KOPT-K1 (cell line): ENCODE results near the gene KLHL29.

Experiments
- H3K27ac ChIP-seq: fragments of 200-600 bp; sonication (generic); 2 replicates; pipeline ENCODE4 v1.5.1; 2016; ENCODE audit warnings: antibody characterized with exemption, mild to moderate bottlenecking, low read depth, low read length; ENCODE audit not compliant: poor library complexity, severe bottlenecking
- H3K36me3 ChIP-seq: fragments of 200-600 bp; sonication (generic); 2 replicates; pipeline ENCODE4 v1.5.1; 2017; ENCODE audit warnings: antibody characterized with exemption, mild to moderate bottlenecking, low read length, moderate library complexity; ENCODE audit not compliant: insufficient read depth
- H3K9me3 ChIP-seq: fragments of 200-600 bp; sonication (generic); 2 replicates; pipeline ENCODE4 v1.5.1; 2017; ENCODE audit warnings: antibody characterized with exemption, low read length, mild to moderate bottlenecking; ENCODE audit not compliant: insufficient read depth, poor library complexity, severe bottlenecking

KLHL29 gene

DNA sequence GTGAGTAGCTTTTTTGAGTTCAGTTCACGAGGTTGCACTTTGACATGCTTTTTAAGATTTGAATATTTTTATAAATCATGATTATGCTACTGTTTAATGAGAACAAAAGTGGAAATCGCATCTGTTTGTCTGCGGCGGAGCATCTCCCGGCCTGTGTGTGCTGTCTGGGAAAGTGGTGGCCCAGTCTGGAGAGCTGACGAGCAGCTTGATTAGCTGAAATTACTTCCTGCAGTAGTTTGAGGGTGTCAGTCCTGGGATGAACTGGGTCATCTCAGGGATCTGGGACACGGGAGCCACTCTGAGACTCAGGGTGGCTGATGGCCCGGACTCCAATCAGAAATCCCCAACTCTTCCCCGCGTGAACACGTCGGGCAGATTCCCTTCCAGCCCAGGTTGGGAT is 115.9 kb downstream of the KLHL29 start:
- Histone ChIP-seq H3K36me3 (no peaks in the 10 kb centered on the region), H3K27ac (no peak overlapping the region), H3K9me3 (no peaks in the 10 kb centered on the region)

DNA sequence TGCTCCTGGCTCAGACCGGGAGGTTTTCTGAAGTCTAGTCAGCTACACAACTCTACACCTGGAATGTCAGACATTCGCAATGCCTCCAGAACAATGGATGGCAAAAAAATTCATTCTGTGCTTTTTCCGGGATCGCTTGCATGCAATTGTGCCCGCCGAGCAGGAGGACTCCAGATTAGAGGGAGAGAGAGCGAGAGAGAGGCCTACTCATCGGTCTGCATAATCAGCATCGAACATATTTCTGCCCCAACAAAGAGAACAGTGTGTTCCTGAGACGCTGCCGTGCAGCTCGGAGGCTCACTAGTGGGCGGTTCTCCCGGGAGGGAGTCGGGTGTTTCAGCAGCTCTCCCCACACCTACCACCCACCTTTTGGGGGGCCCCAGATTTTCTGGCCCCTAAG is 117.1 kb downstream of the KLHL29 start:
- H3K27ac ChIP-seq = no peak overlapping the region

DNA sequence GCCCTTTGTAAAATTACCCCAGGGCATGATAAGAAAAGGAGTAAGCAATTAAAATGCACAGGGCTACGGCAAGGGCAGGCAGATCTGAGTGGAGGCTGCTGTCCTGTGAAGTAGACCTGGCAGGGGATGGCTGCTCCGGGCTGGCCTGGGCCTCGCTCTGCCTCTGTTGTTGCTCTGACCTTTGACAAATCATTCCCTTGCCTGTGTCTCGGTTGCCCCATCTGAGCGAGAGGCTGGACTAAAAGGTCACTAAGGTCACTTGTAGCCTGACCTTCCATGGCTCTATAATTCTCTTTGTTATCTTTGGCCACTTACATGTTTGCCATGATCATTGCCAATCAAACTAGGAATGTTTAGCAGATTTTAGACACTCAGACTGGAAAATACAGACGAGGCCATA is 118.1 kb downstream of the KLHL29 start:
- no peak overlapping the region for H3K27ac ChIP-seq
- no peaks in the 10 kb centered on the region for H3K9me3 ChIP-seq
- no peaks in the 10 kb centered on the region for H3K36me3 ChIP-seq

More for the DNA sequence above, 117.1 kb downstream of the KLHL29 start:
- Histone ChIP-seq H3K36me3 (no peaks in the 10 kb centered on the region), H3K9me3 (no peaks in the 10 kb centered on the region)

DNA sequence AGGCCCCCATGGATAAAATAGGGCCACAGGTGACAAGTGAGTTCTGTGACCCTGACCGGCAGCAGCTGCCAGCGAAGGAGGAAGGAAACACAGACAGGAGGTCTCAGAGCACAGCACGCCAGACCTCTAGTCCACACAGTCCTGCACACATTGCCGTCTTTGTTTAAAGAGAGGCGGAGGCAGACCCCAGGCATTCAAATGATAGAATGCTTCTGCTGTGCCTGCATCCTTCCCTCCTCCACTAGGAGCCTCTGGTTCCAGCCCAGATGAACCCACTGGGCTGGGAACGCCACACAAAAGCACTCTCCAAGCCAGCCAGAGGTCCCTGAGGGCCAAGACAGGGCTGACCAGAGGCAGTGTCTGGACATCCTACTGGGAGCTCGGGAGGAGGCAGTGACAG is 118.7 kb downstream of the KLHL29 start:
- H3K36me3 ChIP-seq = no peaks in the 10 kb centered on the region
- H3K9me3 ChIP-seq = no peaks in the 10 kb centered on the region
- no peak overlapping the region for H3K27ac ChIP-seq

DNA sequence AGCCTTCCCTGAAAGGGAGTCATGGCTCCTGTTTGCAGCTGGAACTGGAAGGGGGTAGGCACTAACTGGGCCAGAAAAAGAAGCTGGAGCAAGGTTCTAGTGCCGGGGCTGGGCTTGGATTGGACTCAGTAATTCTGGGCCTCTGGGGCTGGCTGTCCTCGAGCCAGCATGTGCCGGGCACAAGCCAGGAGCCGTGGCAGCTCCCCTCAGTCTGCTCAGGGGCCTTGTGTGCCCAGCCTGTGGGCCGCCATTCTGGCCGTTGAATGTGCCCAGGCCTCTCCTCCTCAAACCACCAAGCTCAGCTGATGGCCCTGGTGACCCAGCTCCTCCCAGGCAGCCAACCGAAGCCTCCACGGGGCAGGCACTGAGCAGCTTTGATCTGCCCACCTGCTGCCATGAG is 119.6 kb downstream of the KLHL29 start:
- Histone ChIP-seq H3K27ac (no peak overlapping the region), H3K9me3 (no peaks in the 10 kb centered on the region), H3K36me3 (no peaks in the 10 kb centered on the region)

DNA sequence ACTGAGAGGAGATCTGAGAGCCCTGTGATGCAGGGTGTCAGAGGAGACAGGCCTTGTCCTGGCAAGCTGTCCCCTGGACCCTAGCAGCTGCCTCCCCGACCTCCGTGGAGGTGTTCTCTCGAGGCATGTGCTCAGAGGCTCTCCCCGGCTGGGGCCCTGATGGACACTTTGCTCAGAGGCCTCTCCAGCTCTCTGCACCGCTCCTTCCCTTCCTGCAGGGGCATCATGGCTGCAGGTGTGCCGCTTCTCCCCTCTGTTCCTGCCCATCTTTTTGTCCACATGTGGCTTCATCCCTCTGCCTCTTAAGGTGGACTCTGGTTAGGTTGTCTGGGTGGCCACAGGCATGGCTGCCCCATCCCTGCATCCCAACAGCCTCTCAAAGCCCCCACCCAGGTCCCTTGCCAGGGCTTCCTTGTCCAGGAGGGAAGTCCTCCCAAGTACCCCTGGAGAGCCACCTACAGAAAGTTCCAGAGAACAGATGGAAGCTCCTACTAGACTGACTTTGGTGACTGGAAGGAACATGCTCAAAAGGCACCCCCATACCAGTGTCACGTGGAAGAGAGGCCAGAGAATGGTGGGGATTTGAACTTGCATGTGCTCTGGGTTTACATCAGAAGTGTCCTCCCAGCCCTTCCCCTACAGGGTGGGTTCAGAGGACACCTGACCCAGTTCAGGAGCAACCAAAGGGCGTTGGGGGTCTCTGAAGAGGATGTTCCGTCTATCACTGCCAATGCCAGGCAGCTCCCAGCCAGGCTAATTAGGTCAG is 120.4 kb downstream of the KLHL29 start:
- Histone ChIP-seq H3K9me3 (no peaks in the 10 kb centered on the region), H3K36me3 (no peaks in the 10 kb centered on the region), H3K27ac (no peak overlapping the region)

DNA sequence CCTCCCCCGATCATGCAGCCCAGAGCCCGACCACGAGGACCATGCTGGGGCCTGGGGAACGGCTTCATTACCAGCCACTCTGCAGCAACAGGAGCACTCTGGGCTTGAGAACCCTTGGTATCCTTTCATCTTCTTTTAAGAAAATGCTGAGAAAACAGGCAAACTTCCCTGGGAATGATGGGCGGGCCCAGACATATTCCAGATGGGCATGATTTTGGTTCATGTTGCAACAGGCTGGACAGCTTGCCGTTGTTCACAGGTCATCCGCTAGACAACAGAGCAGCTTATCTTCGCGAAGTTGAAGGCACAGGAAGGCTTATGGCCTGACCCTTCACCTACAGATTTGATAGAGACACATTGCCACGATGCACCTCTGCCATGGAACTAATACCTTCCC is 121.0 kb downstream of the KLHL29 start:
- Histone ChIP-seq H3K9me3 (no peaks in the 10 kb centered on the region), H3K27ac (no peak overlapping the region), H3K36me3 (no peaks in the 10 kb centered on the region)

DNA sequence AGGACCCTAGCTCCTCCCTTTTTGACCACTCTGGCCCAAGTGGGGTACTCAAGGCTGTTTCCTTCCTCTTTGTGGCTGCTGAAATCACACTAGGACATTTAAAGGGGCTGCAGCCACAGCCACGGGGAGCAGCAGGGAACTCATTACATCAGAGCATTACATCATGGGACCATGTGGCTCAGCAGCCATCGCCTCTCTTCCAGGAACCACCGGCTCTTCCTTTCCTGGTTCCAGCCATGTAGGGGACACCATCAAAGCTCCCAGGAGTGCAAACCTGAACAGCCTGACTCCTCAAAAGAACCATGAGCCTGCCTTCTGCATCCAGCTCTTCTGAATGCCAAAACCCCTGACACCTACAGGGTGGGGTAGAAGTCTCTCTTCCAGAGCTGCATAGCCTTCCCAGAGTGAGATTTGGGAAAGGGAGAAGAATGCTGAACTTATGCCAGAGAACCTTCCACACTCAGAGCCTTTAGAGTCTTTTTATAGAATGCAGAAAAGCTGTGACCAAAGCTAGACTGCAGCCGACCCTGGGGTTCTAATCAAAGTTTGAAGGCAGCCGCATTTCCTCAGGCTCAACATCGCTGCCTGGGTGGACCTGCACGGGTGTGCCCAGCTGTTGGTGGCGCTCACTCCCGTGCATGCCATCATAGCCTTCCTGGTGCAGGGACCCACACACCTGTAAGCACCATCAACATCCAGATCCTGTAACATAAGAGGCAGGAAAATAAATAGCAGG is 121.7 kb downstream of the KLHL29 start:
- H3K36me3 ChIP-seq = no peaks in the 10 kb centered on the region
- no peak overlapping the region for H3K27ac ChIP-seq
- no peaks in the 10 kb centered on the region for H3K9me3 ChIP-seq

DNA sequence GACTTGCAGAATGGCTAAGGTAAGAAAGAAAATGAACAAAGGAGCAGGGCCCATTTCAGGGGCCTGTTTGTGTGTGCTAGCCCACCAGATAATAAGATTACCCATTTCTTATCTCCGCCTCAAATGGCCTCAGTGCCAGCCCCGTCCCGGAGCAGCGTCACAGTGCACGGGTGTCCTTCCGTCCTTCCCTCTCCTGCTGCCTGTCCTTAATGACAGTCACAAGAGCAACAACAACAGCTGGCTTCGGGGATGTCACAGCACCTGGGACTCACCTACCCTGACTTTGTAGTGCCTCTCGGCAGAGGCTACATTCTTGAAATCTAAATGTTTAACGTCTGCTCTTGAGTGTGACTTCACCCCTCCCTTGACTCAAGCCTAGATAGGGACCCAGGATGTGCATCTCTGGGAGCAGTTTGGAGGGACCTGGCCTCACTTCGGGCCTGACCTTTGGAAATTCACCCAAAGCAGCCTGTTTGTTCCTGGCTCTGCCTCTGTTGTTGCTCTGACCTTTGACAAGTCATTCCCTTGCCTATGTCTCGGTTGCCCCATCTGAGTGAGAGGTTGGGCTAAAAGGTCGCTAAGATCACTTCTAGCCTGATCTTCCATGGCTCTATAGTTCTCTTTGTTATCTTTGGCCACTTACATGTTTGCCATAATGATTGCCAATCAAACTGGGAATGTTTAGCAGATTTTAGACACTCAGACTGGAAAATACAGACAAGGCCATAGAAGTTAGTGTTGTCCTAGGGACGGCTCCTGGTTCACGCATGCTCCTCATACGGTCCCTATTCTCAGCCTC is 122.5 kb downstream of the KLHL29 start:
- Histone ChIP-seq H3K9me3 (no peaks in the 10 kb centered on the region), H3K36me3 (no peaks in the 10 kb centered on the region), H3K27ac (no peak overlapping the region)

DNA sequence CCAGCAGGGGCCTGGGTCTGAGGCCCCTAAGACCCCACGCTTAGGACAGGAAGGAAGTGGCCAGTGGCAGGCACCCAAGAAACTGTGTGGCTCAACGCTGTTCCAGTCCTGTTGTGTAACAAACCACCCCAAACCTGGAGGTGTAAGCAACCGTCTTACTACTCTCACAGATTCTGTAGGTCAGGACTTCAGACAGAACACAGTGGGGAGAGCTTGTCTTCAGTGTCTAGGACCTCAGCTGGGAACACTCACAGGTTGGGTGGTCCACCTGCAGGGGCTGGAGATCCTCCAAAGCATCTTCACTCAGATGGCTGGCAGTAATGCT is 123.0 kb downstream of the KLHL29 start:
- no peaks in the 10 kb centered on the region for H3K9me3 ChIP-seq
- no peaks in the 10 kb centered on the region for H3K36me3 ChIP-seq
- no peak overlapping the region for H3K27ac ChIP-seq

DNA sequence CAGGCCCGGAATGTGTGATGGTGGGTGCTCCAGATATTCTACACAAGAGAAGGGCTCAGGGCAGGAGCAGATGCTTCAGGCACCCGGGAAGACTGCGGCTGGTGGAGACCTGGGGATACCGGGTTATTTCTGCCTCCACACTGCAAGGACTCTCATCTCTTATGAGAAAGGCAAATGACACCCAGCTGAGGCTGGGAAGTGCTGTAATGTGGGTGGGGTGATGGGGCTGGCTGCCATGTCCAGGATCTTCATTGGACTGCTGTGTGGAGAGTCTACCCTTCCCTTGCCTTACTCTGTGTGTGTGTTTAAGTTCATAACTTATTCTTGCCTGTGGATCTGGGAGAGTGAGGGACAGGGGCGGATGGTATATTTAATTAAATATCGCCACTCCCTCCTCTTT is 124.1 kb downstream of the KLHL29 start:
- no peak overlapping the region for H3K27ac ChIP-seq
- H3K9me3 ChIP-seq = no peaks in the 10 kb centered on the region

DNA sequence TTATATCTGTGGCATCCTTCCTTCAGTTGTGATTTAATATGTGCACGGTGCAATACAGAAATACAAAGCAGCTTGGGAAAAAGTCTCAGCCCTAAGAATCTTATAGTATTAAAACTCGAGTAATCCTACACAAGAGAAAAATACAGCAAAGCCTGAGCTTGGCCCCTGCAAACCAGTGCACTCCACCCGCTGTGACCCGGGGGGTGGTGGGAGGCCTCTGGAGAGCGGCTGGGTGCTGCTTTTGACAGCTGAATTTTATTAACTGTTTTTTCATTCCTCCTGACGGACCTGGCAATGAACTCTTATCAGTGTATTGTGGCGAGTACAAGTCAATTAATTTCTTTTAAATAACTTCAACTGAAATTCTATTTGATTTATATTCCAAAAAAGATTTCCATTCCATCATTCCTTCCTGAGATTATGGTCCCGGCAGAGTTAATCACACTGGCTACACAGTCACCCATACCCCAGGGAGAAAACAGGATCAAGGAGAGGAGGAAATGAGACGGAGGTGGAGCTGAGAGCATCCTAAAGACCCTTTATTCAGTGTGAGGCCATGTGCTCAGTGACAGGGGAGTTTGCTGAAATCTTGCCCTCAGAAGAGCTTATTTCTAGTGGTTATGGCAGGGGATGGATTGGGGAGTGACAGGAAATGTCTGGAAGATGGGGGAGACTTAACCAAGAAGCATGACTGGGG is 124.8 kb downstream of the KLHL29 start:
- Histone ChIP-seq H3K36me3 (no peaks in the 10 kb centered on the region), H3K9me3 (no peaks in the 10 kb centered on the region), H3K27ac (no peak overlapping the region)

More for the DNA sequence above, 124.1 kb downstream of the KLHL29 start:
- H3K36me3 ChIP-seq = no peaks in the 10 kb centered on the region

DNA sequence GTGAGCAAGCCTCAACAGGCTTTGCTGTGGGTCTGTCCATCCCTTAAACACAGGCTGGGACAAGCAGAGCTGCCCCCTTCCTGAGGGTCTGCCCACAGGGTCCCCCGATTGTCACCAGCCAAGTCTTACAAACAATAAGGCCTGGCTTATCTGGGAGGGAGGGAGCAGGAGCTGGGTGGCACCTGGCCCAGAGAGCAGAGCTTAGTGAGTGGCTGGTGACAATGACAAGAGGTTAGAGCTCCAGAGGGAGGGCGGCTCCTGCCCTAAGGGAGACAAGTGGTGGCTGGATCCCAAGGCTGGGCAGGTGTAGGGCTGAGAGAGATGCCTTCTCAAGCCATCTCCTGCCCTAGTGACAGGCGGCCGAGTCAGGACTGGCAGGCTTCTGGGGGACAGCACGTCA is 125.5 kb downstream of the KLHL29 start:
- H3K9me3 ChIP-seq = no peaks in the 10 kb centered on the region
- no peaks in the 10 kb centered on the region for H3K36me3 ChIP-seq
- H3K27ac ChIP-seq = no peak overlapping the region

DNA sequence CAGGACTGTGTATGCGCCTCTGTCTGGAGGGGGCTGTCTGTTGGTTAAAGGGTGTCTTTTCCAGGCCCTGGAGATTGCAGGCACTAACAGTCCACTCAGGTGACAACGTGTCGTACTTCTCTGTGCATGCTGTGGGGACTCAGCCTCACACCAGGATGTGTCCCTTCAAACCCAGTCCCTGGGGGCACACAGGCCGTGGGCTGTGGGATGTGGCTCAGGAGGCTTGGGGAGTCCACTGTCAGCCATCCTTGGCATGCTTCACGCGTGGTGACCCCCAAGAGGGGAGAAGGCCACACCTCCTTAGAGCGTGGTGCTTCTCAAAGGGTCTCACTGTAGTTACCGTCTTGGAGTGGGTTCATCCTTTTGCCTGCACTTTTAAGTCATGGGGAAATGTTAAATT is 127.8 kb downstream of the KLHL29 start:
- H3K27ac ChIP-seq = no peak overlapping the region
- no peaks in the 10 kb centered on the region for H3K36me3 ChIP-seq
- no peaks in the 10 kb centered on the region for H3K9me3 ChIP-seq
